Activated naive CD8-positive, alpha-beta T cell treated with anti-CD3 and anti-CD28 coated beads, Interleukin-2, amount 10 ng/mL, durations not matched to agents 7 days and 5 days (primary cell): ENCODE results near the gene MGAT5. TPM values are rescaled to one million over a fixed set of nuclear protein-coding genes. Genes with fewer than 3 reads are reported as not detected.

Experiments used
- ATAC-seq: fragments of 150-1000 bp; cut with Tn5 transposase; one replicate; pipeline ENCODE4 v1.10.0; 2021; ENCODE audit warnings: low read depth, moderate library complexity
- POLR2A ChIA-PET: fragments of 350-600 bp; sonication (Branson Sonifier 250); formaldehyde crosslinking; loops from one replicate; lab custom pipeline; 2021; ENCODE audit warnings: antibody characterized with exemption; lab: Charles Lee
- DNase-seq: peaks from one replicate; pipeline ENCODE4 v3.0.0; 2021
- H3K27ac Mint-ChIP-seq: one replicate; pipeline ENCODE4 v1.8.0; 2022; ENCODE audit warnings: mild to moderate bottlenecking, mixed read lengths
- H3K27me3 Mint-ChIP-seq: one replicate; pipeline ENCODE4 v1.8.0; 2022; ENCODE audit warnings: mild to moderate bottlenecking, moderate library complexity, mixed read lengths
- H3K36me3 Mint-ChIP-seq: one replicate; pipeline ENCODE4 v1.8.0; 2021; ENCODE audit warnings: mild to moderate bottlenecking, mixed read lengths
- H3K4me1 Mint-ChIP-seq: one replicate; pipeline ENCODE4 v1.8.0; 2021; ENCODE audit warnings: mixed read lengths
- H3K4me3 Mint-ChIP-seq: one replicate; pipeline ENCODE4 v1.8.0; 2022; ENCODE audit warnings: mild to moderate bottlenecking, moderate library complexity, mixed read lengths
- H3K9me3 Mint-ChIP-seq: one replicate; pipeline ENCODE4 v1.8.0; 2021; ENCODE audit warnings: mixed read lengths
- total RNA-seq, 2 experiments: library from RNA; stranded (reverse); gene quantifications; one replicate each; pipeline ENCODE4 v1.2.3, GENCODE V29; 2021

Gene MGAT5
- total RNA-seq, 2 experiments from 2014 or later, result 66.3 to 70.9 TPM

DNA sequence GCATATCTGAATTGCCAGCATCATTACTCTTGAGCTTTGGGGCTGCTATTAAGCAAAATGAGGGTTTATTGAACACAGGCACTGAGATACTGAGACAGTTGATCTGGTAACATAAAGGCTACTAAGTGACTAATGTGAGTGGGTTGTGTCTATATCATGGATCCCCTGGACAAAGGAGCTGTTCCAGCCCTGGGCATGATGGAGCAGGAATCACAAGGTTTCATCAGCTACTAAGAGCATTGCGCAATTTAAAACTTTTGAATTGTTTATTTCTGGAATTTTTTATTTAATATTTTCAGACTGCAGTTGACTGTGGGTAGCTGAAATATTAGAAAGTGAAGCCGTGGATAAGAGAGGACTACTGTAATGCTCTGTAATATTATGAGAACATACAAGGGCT is 73.5 kb downstream of the MGAT5 start:
- Mint-ChIP-seq H3K36me3 (peaks cover 60% of the 10 kb centered on the region), H3K4me3 (no peak overlapping the region), H3K27me3 (no peaks in the 10 kb centered on the region), H3K4me1 (peaks cover 31% of the 10 kb centered on the region), H3K27ac (no peak overlapping the region), H3K9me3 (peaks cover 5% of the 10 kb centered on the region)
- no peak for DNase-seq
- no peak for ATAC-seq
- POLR2A ChIA-PET, result no interaction called here

DNA sequence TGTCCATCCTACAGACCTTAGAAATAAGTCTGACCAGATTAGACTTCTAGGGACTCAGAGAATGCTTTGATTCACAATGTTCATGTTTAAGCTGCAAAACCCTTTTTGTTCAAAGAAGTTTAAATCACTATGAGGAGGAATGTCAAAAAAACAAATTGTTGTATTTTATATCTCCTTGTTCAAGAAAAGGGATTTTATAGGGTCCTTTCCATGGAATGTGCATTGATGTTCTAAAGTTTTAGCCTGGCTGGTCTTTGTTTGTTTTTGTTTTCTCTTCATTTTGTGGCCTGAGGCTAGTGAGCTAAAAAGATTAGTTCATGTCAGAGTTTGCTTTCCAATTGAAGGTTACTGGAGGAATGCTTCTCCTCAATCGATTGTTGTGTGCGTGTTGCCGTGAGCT is 77.2 kb downstream of the MGAT5 start:
- no peak overlapping the region for H3K27ac Mint-ChIP-seq

DNA sequence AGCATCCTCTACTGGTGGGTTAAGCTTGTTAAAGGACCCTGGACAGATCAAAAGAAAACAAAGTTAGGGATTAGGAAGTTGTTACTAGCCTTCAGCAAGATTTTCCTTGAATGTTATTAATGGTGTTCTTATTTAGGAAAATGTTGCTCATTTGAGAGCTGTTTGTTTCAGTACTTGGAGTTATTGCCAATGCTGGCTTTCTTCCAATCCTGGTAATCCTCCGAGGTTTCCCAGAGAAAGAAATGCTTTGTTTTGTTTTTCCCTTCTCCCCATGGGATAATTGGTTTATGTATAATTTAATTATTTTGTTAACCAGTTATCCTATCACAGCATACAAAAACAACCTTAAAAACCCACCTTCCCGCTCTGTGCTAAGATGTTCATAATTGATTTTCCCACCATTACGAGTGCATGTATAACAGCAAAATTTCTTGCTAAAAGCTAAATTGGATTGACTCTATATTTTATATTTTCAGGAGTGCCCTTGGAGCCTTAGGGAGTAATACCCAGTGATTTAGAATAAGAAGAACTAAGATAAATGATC is 79.8 kb downstream of the MGAT5 start:
- H3K27ac Mint-ChIP-seq, result no peak overlapping the region
- ATAC-seq, result no peak
- peaks cover 9% of the 10 kb centered on the region for H3K9me3 Mint-ChIP-seq
- peaks cover 7% of the 10 kb centered on the region for H3K4me1 Mint-ChIP-seq
- no peak for DNase-seq
- H3K27me3 Mint-ChIP-seq, result no peaks in the 10 kb centered on the region
- POLR2A ChIA-PET, result no interaction called here
- H3K4me3 Mint-ChIP-seq, result no peak overlapping the region
- H3K36me3 Mint-ChIP-seq, result peaks cover 25% of the 10 kb centered on the region

More for the DNA sequence above, 77.2 kb downstream of the MGAT5 start:
- DNase-seq (no peak), ATAC-seq (no peak)
- peaks cover 8% of the 10 kb centered on the region for H3K4me1 Mint-ChIP-seq
- POLR2A ChIA-PET, result interaction anchor here (0.9 to 1.2 kb wide), 2 partner anchors 8 to 41 kb away, joined by 3 read pairs; no protein-coding TSS in a partner anchor
- H3K4me3 Mint-ChIP-seq, result no peak overlapping the region
- peaks cover 35% of the 10 kb centered on the region for H3K36me3 Mint-ChIP-seq
- no peaks in the 10 kb centered on the region for H3K27me3 Mint-ChIP-seq
- H3K9me3 Mint-ChIP-seq, result peaks cover 5% of the 10 kb centered on the region

DNA sequence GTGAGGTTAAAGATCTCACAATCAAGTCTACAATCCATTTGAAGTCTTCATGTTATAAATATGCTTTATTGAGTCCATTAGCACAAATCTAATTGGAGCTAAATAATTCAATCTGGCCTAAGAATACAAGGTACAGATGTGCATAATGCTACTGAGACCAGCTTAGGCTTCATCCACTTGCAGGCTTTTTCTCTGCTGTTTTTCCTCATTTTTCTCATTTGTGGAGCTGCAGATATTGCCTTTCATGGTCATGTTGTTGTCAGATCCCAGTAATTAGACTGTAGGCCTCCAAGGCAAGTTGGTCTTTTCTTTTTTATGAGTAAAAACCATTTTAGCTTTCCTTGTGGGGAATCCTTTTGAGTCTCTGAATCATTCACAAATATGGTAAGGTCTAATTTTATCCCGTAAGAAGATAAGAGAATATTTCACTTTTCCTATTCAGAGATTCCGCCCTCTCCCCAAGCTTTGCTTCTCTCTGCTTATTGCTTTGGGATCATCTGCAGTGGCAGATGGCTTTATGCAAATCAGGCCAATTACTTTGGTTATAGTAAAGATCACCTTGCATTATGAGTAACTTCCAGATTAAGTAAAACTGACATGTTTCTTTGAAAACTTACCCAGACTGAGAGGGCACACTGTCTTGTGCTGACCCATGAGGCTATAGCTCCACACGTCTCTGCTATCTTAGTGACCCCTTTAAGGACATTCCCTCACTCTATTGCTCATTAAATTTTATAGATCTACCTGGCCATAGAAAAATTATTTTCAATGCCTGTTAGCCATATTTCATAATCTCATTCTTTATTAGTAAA is 80.9 kb downstream of the MGAT5 start:
- Mint-ChIP-seq H3K36me3 (peaks cover 27% of the 10 kb centered on the region), H3K9me3 (peaks cover 4% of the 10 kb centered on the region), H3K4me3 (no peak overlapping the region), H3K27me3 (no peaks in the 10 kb centered on the region), H3K27ac (no peak overlapping the region), H3K4me1 (peaks cover 7% of the 10 kb centered on the region)
- no peak for DNase-seq
- ATAC-seq, result no peak
- POLR2A ChIA-PET, result interaction anchor here (0.7 kb wide), 1 partner anchor 85 kb away, joined by 3 read pairs; no protein-coding TSS in a partner anchor

- POLR2A ChIA-PET, result no interaction called here
- ATAC-seq, result no peak
- H3K36me3 Mint-ChIP-seq, result peaks cover 27% of the 10 kb centered on the region
Observed at GRCh38 chr2:134335601-134336000, 81.7 kb downstream of the MGAT5 start.

DNA sequence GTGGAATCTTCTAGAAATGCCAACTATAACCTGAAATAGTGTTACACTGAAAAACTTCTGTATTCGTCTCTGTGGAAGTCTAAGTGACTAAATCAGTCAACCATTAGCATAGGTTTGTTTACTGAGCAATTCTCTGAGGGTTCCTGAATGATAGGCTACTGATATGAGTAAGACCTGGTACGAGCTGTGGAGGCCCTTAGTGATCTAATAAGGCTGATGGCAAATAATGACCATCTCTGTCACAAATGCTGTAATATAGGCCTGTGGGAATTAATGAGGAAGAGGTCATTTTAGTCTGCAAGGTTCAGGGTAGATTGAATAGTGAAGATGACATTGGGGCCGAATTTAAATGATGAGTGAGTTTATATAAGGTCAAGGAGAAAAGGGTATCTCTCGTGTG is 82.5 kb downstream of the MGAT5 start:
- Mint-ChIP-seq H3K27ac (no peak overlapping the region), H3K36me3 (peaks cover 28% of the 10 kb centered on the region), H3K27me3 (no peaks in the 10 kb centered on the region), H3K4me3 (no peak overlapping the region), H3K9me3 (peaks cover 4% of the 10 kb centered on the region), H3K4me1 (peaks cover 7% of the 10 kb centered on the region)
- DNase-seq (no peak), ATAC-seq (no peak)
- POLR2A ChIA-PET, result no interaction called here

More at GRCh38 chr2:134335601-134336000, 81.7 kb downstream of the MGAT5 start:
- no peak for DNase-seq
- Mint-ChIP-seq H3K4me1 (peaks cover 7% of the 10 kb centered on the region), H3K9me3 (peaks cover 4% of the 10 kb centered on the region), H3K4me3 (no peak overlapping the region), H3K27me3 (no peaks in the 10 kb centered on the region), H3K27ac (no peak overlapping the region)

DNA sequence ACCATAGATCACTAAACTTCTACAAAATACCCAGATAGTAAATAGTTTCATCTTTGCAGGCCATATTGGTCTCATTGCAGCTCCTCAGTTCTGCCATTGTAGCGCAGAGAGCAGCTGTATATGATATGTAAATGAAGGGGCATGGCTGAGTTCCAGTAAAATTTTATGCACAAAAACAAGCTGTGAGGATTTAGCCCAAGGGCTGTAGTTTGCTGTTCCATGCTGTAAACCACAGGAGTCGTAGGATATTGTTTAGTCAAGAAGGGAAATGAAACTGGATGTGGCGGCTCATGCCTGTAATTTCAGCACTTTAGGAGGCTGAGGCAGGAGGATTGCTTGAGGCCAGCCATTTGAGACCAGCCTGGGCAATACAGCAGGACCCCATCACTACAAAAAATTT is 83.0 kb downstream of the MGAT5 start:
- no peak for DNase-seq
- peaks cover 7% of the 10 kb centered on the region for H3K4me1 Mint-ChIP-seq
- ATAC-seq, result no peak
- H3K4me3 Mint-ChIP-seq, result no peak overlapping the region
- no peaks in the 10 kb centered on the region for H3K27me3 Mint-ChIP-seq
- H3K9me3 Mint-ChIP-seq, result peaks cover 4% of the 10 kb centered on the region
- peaks cover 27% of the 10 kb centered on the region for H3K36me3 Mint-ChIP-seq
- H3K27ac Mint-ChIP-seq, result no peak overlapping the region
- POLR2A ChIA-PET, result interaction anchor here (0.6 kb wide), 1 partner anchor 26 kb away, joined by 3 read pairs; no protein-coding TSS in a partner anchor

- peaks cover 30% of the 10 kb centered on the region for H3K36me3 Mint-ChIP-seq
- DNase-seq (no peak), ATAC-seq (no peak)
- peaks cover 7% of the 10 kb centered on the region for H3K4me1 Mint-ChIP-seq
- no peak overlapping the region for H3K4me3 Mint-ChIP-seq
- peaks cover 4% of the 10 kb centered on the region for H3K9me3 Mint-ChIP-seq
- POLR2A ChIA-PET, result no interaction called here
- H3K27me3 Mint-ChIP-seq, result no peaks in the 10 kb centered on the region
- H3K27ac Mint-ChIP-seq, result no peak overlapping the region
Observed at GRCh38 chr2:134337631-134338030, 83.8 kb downstream of the MGAT5 start.

GRCh38 chr2:134338208-134338607 is 84.3 kb downstream of the MGAT5 start:
- Mint-ChIP-seq H3K36me3 (peaks cover 34% of the 10 kb centered on the region), H3K4me3 (no peak overlapping the region), H3K9me3 (peaks cover 4% of the 10 kb centered on the region), H3K27me3 (no peaks in the 10 kb centered on the region), H3K4me1 (peaks cover 9% of the 10 kb centered on the region), H3K27ac (no peak overlapping the region)
- POLR2A ChIA-PET, result no interaction called here
- ATAC-seq (no peak), DNase-seq (no peak)

DNA sequence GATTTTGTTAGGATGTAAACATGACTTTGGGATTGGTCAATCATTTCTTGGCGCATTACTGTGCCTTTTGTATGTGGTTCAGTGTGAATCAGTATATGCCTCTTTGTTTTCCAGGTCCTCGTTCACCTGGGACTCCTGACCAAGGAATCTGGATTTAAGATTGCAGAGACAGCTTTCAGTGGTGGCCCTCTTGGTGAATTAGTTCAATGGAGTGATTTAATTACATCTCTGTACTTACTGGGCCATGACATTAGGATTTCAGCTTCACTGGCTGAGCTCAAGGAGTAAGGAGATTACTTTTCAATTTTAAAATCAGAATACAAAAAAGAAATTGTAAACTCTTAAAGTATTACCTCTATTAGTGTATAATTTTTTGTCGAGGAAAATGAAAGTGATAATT is 87.6 kb downstream of the MGAT5 start:
- POLR2A ChIA-PET, result no interaction called here
- DNase-seq (no peak), ATAC-seq (no peak)
- Mint-ChIP-seq H3K36me3 (peaks cover 49% of the 10 kb centered on the region), H3K27me3 (no peaks in the 10 kb centered on the region), H3K9me3 (peaks cover 2% of the 10 kb centered on the region), H3K27ac (no peak overlapping the region), H3K4me1 (peaks cover 6% of the 10 kb centered on the region), H3K4me3 (no peak overlapping the region)

GRCh38 chr2:134344954-134345697 is 91.3 kb downstream of the MGAT5 start:
- POLR2A ChIA-PET, result no interaction called here
- H3K4me3 Mint-ChIP-seq, result no peak overlapping the region
- H3K27ac Mint-ChIP-seq, result no peak overlapping the region
- no peaks in the 10 kb centered on the region for H3K27me3 Mint-ChIP-seq
- ATAC-seq (no peak), DNase-seq (no peak)
- peaks cover 8% of the 10 kb centered on the region for H3K4me1 Mint-ChIP-seq
- H3K36me3 Mint-ChIP-seq, result peaks cover 43% of the 10 kb centered on the region
- no peaks in the 10 kb centered on the region for H3K9me3 Mint-ChIP-seq

DNA sequence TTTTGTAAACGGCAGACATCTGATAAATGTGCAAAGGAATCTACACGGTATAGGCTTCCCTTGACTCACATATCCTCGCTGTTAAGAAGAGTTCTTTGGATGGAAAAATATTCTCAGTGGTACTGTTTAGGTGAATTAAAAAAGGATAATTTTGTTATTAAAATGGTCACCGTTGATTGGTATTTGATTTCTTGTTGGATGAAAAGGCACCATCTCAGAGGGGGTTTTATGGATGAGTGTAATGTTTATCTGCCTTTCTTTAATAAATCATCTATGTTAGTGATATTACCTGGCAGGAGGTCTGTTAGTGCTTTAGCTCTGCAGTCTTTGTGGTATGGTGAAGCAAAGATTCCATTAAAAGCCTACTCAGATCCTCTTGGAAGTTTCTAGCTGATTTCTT is 92.3 kb downstream of the MGAT5 start:
- Mint-ChIP-seq H3K4me1 (peaks cover 8% of the 10 kb centered on the region), H3K36me3 (peaks cover 43% of the 10 kb centered on the region), H3K4me3 (no peak overlapping the region), H3K27me3 (no peaks in the 10 kb centered on the region), H3K9me3 (no peaks in the 10 kb centered on the region), H3K27ac (no peak overlapping the region)
- ATAC-seq (no peak), DNase-seq (no peak)
- POLR2A ChIA-PET, result no interaction called here

DNA sequence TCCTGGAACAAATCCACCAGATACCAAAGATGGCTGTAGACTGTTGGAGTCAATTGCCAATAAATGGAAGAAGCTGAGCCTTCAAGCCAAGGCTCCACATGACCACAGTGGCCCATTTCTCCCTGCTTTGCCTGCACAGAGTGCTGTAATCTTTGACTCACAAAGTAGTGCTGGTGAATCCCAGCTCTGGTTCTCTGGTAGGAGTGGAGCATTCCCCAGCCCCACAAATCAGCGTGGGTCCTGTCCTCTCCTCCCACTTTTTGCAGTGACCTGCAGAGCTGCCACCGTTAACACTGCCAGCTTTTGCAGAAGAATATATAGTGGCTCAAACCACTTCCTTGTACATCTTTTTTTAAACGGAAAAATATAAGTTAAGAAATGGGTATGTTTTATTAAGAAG is 93.9 kb downstream of the MGAT5 start:
- Mint-ChIP-seq H3K4me1 (peaks cover 8% of the 10 kb centered on the region), H3K27ac (no peak overlapping the region), H3K27me3 (no peaks in the 10 kb centered on the region), H3K36me3 (peaks cover 42% of the 10 kb centered on the region), H3K9me3 (no peaks in the 10 kb centered on the region), H3K4me3 (no peak overlapping the region)
- POLR2A ChIA-PET, result no interaction called here
- ATAC-seq, result no peak
- no peak for DNase-seq
